Osteoblast (primary cell): ENCODE measurements around the gene DHRS2. TPM values are rescaled to one million over a fixed set of nuclear protein-coding genes. Genes with fewer than 3 reads are reported as not detected.

Source experiments
- DNase-seq: peaks from one replicate; pipeline ENCODE4 v3.0.0; 2011; ENCODE audit warnings: low spot score, mixed read lengths; ENCODE audit not compliant: insufficient read length; ENCODE audit errors: missing footprints
- H2AFZ ChIP-seq: 2 replicates; pipeline ENCODE4 v1.6.0; 2011; ENCODE audit warnings: mild to moderate bottlenecking, low read length
- H3K27ac ChIP-seq: 2 replicates; pipeline ENCODE4 v1.5.1; 2011; ENCODE audit warnings: mild to moderate bottlenecking, low read depth, low read length, moderate library complexity
- H3K27me3 ChIP-seq: 2 replicates; pipeline ENCODE4 v1.6.0; 2012; ENCODE audit warnings: mild to moderate bottlenecking, control low read depth, inconsistent platforms, low read length, moderate library complexity; ENCODE audit not compliant: insufficient read depth
- H3K36me3 ChIP-seq: 2 replicates; pipeline ENCODE4 v1.5.1; 2011; ENCODE audit warnings: mild to moderate bottlenecking, low read length, control low read depth, moderate library complexity; ENCODE audit not compliant: insufficient read depth
- H3K4me1 ChIP-seq: 2 replicates; pipeline ENCODE4 v1.5.1; 2011; ENCODE audit warnings: mild to moderate bottlenecking, low read length, control low read depth, moderate library complexity; ENCODE audit not compliant: insufficient read depth
- H3K4me2 ChIP-seq: 2 replicates; pipeline ENCODE4 v1.6.0; 2011; ENCODE audit warnings: mild to moderate bottlenecking, low read length; ENCODE audit not compliant: insufficient read depth
- H3K4me3 ChIP-seq: fragments of 200-600 bp; sonication (generic); 3 replicates; pipeline ENCODE4 v1.5.1; 2012; ENCODE audit warnings: mild to moderate bottlenecking, low read length, inconsistent platforms; ENCODE audit not compliant: insufficient read depth
- H3K79me2 ChIP-seq: 2 replicates; pipeline ENCODE4 v1.6.0; 2012; ENCODE audit warnings: mild to moderate bottlenecking, low read length, control low read depth, inconsistent platforms; ENCODE audit not compliant: insufficient read depth
- H3K9me3 ChIP-seq: 2 replicates; pipeline ENCODE4 v1.5.1; 2011; ENCODE audit warnings: low read depth, low read length, control low read depth
- H4K20me1 ChIP-seq: 2 replicates; pipeline ENCODE4 v1.6.0; 2012; ENCODE audit warnings: mild to moderate bottlenecking, low read length, control low read depth; ENCODE audit not compliant: insufficient read depth
- total RNA-seq: library from RNA; depleted of rRNA; stranded (reverse); fragments of >200 nt; gene quantifications from 2 replicates; pipeline ENCODE4 v1.2.3, GENCODE V29; 2012
- TF ChIP-seq, protein P1 (sequence below): IDR thresholded peaks from 2 replicates; pipeline ENCODE4 v1.5.1; 2011; ENCODE audit warnings: mild to moderate bottlenecking, low read depth, low read length, moderate library complexity; ENCODE audit errors: extremely low read depth

DHRS2 gene
- total RNA-seq, 1 donor = under 0.01 TPM

DNA sequence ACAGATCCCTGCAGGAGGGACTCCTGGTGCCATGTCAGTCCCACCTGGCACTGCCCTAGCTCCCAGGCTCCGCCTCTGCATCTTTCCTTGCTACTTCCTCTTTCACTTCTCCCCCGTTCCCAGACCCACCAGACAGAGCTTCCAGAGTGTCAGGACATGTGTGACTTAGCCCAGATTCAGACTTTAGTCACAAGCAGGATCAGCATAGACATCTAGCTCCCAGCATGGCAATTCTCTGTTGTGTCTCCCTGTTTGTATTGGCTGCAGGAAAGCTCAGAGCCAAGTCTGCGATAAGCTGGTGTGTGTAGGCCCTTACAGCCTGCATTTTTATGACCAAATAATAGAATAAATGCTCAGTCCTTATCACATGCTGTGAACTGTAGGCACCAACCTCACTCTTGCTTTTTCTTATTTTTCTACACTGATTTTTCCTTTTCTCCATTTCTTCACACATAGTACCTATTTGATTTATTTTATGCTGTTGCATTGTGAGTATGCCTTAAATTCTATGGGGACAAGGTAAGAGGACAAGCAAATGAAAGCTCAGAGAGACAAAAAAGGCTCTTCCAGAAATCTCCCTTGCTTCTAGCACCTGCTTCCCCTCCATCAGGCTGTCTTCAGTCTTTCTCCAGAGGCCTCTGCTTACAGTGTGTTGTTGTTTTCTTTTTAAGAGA, 5.9 kb downstream of the DHRS2 start:
- Histone ChIP-seq H3K79me2 (no peaks in the 10 kb centered on the region), H3K4me3 (no peak overlapping the region), H2AFZ (peak overlapping the region; percentile 59), H3K4me2 (no peak overlapping the region), H4K20me1 (no peaks in the 10 kb centered on the region), H3K27ac (no peak overlapping the region), H3K4me1 (peaks cover 29% of the 10 kb centered on the region), H3K27me3 (no peaks in the 10 kb centered on the region), H3K36me3 (no peaks in the 10 kb centered on the region), H3K9me3 (no peaks in the 10 kb centered on the region)
- TF ChIP-seq, protein P1, sequence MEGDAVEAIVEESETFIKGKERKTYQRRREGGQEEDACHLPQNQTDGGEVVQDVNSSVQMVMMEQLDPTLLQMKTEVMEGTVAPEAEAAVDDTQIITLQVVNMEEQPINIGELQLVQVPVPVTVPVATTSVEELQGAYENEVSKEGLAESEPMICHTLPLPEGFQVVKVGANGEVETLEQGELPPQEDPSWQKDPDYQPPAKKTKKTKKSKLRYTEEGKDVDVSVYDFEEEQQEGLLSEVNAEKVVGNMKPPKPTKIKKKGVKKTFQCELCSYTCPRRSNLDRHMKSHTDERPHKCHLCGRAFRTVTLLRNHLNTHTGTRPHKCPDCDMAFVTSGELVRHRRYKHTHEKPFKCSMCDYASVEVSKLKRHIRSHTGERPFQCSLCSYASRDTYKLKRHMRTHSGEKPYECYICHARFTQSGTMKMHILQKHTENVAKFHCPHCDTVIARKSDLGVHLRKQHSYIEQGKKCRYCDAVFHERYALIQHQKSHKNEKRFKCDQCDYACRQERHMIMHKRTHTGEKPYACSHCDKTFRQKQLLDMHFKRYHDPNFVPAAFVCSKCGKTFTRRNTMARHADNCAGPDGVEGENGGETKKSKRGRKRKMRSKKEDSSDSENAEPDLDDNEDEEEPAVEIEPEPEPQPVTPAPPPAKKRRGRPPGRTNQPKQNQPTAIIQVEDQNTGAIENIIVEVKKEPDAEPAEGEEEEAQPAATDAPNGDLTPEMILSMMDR = no peak
- no peak for DNase-seq

DNA sequence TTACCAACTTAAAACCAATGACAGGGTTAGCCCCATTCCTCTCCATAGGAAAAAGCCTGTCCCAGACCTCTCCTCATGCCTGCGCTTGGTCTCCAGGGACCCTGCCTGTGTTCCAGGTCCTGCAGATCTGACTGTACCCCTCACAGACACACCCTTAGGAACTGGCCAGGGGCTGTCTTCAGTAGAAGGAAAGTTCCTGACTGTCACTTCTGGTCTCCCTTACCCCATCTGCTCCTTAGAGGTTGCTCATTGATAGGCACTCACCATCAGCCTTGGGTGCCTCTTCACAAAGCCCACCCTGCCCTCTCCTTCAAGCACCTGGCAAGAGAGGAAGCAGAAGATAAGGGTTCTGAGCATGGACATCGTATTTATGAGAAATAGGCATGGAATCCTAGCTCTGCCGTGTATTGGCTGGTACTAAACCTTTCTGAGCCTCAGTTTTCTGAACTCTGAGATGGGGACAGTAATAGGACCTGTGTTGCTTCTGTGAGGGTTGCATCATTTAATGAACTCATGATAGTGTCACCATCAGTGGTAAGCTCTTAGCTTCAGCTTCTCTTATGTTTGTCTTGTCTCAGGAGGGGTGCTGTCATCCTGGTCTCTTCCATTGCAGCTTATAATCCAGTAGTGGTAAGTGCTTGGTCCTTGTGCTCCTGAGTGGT, 7.5 kb downstream of the DHRS2 start:
- Histone ChIP-seq H3K27me3 (no peaks in the 10 kb centered on the region), H3K4me2 (no peak overlapping the region), H3K4me3 (no peak overlapping the region), H4K20me1 (no peaks in the 10 kb centered on the region), H3K4me1 (peaks cover 35% of the 10 kb centered on the region), H3K9me3 (no peaks in the 10 kb centered on the region), H2AFZ (no peak overlapping the region), H3K27ac (no peak overlapping the region), H3K79me2 (no peaks in the 10 kb centered on the region), H3K36me3 (no peaks in the 10 kb centered on the region)
- TF ChIP-seq, protein P1 = no peak
- DNase-seq = peak; percentile 1

DNA sequence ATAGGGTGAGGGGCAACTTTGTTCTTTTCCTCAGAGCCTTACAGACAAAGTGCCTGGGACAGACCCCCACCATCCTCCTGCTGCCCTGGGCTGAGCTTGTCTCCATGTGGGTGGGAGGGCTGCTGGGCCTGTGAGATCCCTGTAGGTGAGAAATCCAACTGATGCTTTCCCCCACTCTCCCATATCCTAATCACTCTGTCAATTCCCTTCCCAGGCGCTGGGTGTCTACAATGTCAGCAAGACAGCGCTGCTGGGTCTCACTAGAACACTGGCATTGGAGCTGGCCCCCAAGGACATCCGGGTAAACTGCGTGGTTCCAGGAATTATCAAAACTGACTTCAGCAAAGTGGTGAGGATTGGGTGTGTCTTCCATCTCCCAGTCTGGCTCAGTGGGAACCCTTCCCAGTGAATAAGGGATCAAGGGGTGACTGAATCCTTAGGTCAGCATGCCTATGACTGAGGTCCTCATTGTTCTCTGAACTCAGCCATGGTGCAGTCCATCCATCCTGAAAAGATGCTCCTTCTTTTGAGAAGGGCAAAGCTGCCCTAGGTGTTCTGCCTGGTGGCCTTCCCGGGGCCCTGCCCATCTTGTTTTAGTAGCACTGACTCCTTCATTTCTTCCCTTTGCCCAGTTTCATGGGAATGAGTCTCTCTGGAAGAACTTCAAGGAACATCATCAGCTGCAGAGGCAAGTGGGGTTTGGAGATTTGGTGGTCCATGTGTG, 8.2 kb downstream of the DHRS2 start:
- TF ChIP-seq, protein P1 = no peak
- Histone ChIP-seq H4K20me1 (no peaks in the 10 kb centered on the region), H3K9me3 (no peaks in the 10 kb centered on the region), H2AFZ (no peak overlapping the region), H3K27ac (no peak overlapping the region), H3K79me2 (no peaks in the 10 kb centered on the region), H3K4me1 (peaks cover 34% of the 10 kb centered on the region), H3K4me3 (no peak overlapping the region), H3K27me3 (no peaks in the 10 kb centered on the region), H3K4me2 (no peak overlapping the region), H3K36me3 (no peaks in the 10 kb centered on the region)
- DNase-seq = peak; percentile 11

DNA sequence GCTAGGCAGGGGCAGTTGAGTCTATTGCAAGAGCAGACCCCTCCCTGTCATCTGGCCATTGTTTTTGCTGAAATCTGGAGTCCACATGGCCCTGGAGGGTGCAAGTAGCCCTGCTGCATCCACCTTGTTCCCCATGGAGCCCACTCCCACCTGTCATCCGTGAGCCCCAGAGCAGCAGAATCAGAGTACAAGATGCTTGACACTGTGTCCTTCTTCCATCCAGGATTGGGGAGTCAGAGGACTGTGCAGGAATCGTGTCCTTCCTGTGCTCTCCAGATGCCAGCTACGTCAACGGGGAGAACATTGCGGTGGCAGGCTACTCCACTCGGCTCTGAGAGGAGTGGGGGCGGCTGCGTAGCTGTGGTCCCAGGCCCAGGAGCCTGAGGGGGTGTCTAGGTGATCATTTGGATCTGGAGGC, 8.8 kb downstream of the DHRS2 start:
- Histone ChIP-seq H3K4me3 (no peak overlapping the region), H3K36me3 (no peaks in the 10 kb centered on the region), H3K27me3 (no peaks in the 10 kb centered on the region), H4K20me1 (no peaks in the 10 kb centered on the region), H3K27ac (no peak overlapping the region), H2AFZ (no peak overlapping the region), H3K4me2 (no peak overlapping the region), H3K9me3 (no peaks in the 10 kb centered on the region), H3K79me2 (no peaks in the 10 kb centered on the region), H3K4me1 (peaks cover 28% of the 10 kb centered on the region)
- DNase-seq = no peak
- TF ChIP-seq, protein P1 = no peak
